Vagina (tissue), 2 donors: ENCODE results near the gene CYB5B. TPM values are rescaled to one million over a fixed set of nuclear protein-coding genes. Genes with fewer than 3 reads are reported as not detected.

ENCODE experiments used
- DNase-seq, 2 donors: peaks; one replicate each; pipeline ENCODE4 v3.0.0-alpha.2; 2017; ENCODE audit errors: extremely low spot score in 2 of 2
- H3K27ac ChIP-seq: fragments of 200-600 bp; sonication (generic); one replicate; pipeline ENCODE4 v1.5.1; 2019
- H3K27me3 ChIP-seq: fragments of 200-600 bp; sonication (generic); one replicate; pipeline ENCODE4 v1.5.1; 2019
- H3K36me3 ChIP-seq, 2 donors: fragments of 200-600 bp; sonication (generic); one replicate each; pipeline ENCODE4 v1.5.1; 2017 to 2019
- H3K4me1 ChIP-seq: fragments of 200-600 bp; sonication (generic); one replicate; pipeline ENCODE4 v1.5.1; 2019
- H3K4me3 ChIP-seq, 2 donors: fragments of 200-600 bp; sonication (generic); 1 replicate in 1 of 2; 2 replicates in 1 of 2; pipeline ENCODE4 v1.5.1; 2016 to 2019
- H3K9me3 ChIP-seq: fragments of 200-600 bp; sonication (generic); one replicate; pipeline ENCODE4 v1.5.1; 2019
- CTCF ChIP-seq, 3 experiments: fragments of 450-650 bp in 2 of 3; fragments of 200-600 bp in 1 of 3; sonication (generic) in 1 of 3; IDR thresholded peaks; one replicate each; pipeline ENCODE4 v1.5.1; 2017 to 2019; ENCODE audit warnings: antibody characterized with exemption in 3 of 3, mild to moderate bottlenecking in 2 of 3, moderate library complexity in 2 of 3
- POLR2A ChIP-seq, 2 donors: fragments of 450-650 bp; IDR thresholded peaks; one replicate each; pipeline ENCODE4 v1.6.1; 2017; ENCODE audit warnings: antibody characterized with exemption in 2 of 2, mild to moderate bottlenecking in 2 of 2, moderate library complexity in 2 of 2
- POLR2AphosphoS5 ChIP-seq, 2 donors: sonication (generic); formaldehyde crosslinking; IDR thresholded peaks; one replicate each; pipeline ENCODE4 v1.9.0; 2017; ENCODE audit warnings: antibody characterized with exemption in 2 of 2, mild to moderate bottlenecking in 2 of 2, low read depth in 1 of 2; ENCODE audit not compliant: insufficient read depth in 1 of 2
- intact Hi-C: fragments of 100-400 bp; cut with DNase I; formaldehyde crosslinking; loops from one replicate; pipeline ENCODE4 v1.15.1; 2023
- total RNA-seq: library from RNA; depleted of rRNA; stranded (reverse); fragments of >200 nt; gene quantifications from one replicate; pipeline ENCODE4 v1.2.3, GENCODE V29; 2016

Gene CYB5B
- total RNA-seq, 1 donor from 2014 or later, result 37.6 TPM

- Histone ChIP-seq H3K4me3 (no peak overlapping the region), H3K9me3 (no peaks in the 10 kb centered on the region), H3K36me3 (no peaks in the 10 kb centered on the region), H3K4me1 (peaks cover 8% of the 10 kb centered on the region), H3K27ac (no peak overlapping the region), H3K27me3 (no peaks in the 10 kb centered on the region)
- intact Hi-C loops, result no loop called here
- TF ChIP-seq POLR2A (IDR thresholded peaks at IDR 0.05), result no peak
- TF ChIP-seq POLR2AphosphoS5 (IDR thresholded peaks at IDR 0.05; ENCODE audit: insufficient read depth in 1 of 2, low read depth in 1 of 2), result no peak
- TF ChIP-seq CTCF (IDR thresholded peaks at IDR 0.05), result no peak
- DNase-seq, result no peak
These were observed 89.0 kb downstream of the CYB5B start for GRCh38 chr16:69513180-69513966.

GRCh38 chr16:69514356-69514755 is 89.9 kb downstream of the CYB5B start:
- Histone ChIP-seq H3K27me3 (no peaks in the 10 kb centered on the region), H3K4me3 (no peak overlapping the region), H3K36me3 (no peaks in the 10 kb centered on the region), H3K4me1 (peaks cover 8% of the 10 kb centered on the region), H3K9me3 (no peaks in the 10 kb centered on the region), H3K27ac (no peak overlapping the region)
- no peak for DNase-seq
- intact Hi-C loops, result no loop called here
- TF ChIP-seq CTCF (IDR thresholded peaks at IDR 0.05) (no peak), POLR2AphosphoS5 (IDR thresholded peaks at IDR 0.05; ENCODE audit: insufficient read depth in 1 of 2, low read depth in 1 of 2) (no peak), POLR2A (IDR thresholded peaks at IDR 0.05) (no peak)

Other genes starting within 250 kb of the CYB5B start
- gene SNTB2, start 237.5 kb upstream of the CYB5B start, total RNA-seq, result 50.8 TPM
- gene VPS4A, start 113.3 kb upstream of the CYB5B start, total RNA-seq, result 27.7 TPM
- gene PDF, start 94.0 kb upstream of the CYB5B start, total RNA-seq, result 44.9 TPM
- 46.2 TPM for gene COG8, start 85.1 kb upstream of the CYB5B start, total RNA-seq
- 15.2 TPM for gene NIP7, start 84.8 kb upstream of the CYB5B start, total RNA-seq
- gene TMED6, start 72.8 kb upstream of the CYB5B start, total RNA-seq, result not detected
- 27.7 TPM for gene TERF2, start 38.6 kb upstream of the CYB5B start, total RNA-seq
- gene NFAT5, start 141.3 kb downstream of the CYB5B start, total RNA-seq, result 63.8 TPM